Stomach (tissue), 8 donors: Measurements from ENCODE around the gene ZNF396. TPM values are rescaled to one million over a fixed set of nuclear protein-coding genes. Genes with fewer than 3 reads are reported as not detected.

Experiments used
- polyA plus RNA-seq, 3 donors: library from polyadenylated mRNA; stranded (reverse); fragments of 200-250 nt; gene quantifications; one replicate each; pipeline ENCODE4 v1.2.3, GENCODE V29; 2013
- total RNA-seq, 5 donors: library from RNA; depleted of rRNA; stranded (reverse); fragments of >200 nt; gene quantifications; one replicate each; pipeline versions ENCODE4 v1.1.0 to v1.2.3, GENCODE V29; 2014 to 2016
- donor health status: healthy with polysubstance abuse.
- donor health status: Bipolar disorder and iron deficiency.
- donor health status: healthy.

Gene ZNF396
- total and polyA plus RNA-seq, 8 donors, result 1.3 to 7.6 (median 4.3) TPM; not detected in 1

Other genes starting within 250 kb of the ZNF396 start
- gene ZNF397, start 136.3 kb downstream of the ZNF396 start, total RNA-seq, result 10 to 100 TPM; 15.4 to 45.5 (median 32.1) TPM
- gene ZNF397, start 136.3 kb downstream of the ZNF396 start, polyA plus RNA-seq, result 10 to 100 TPM; 10.9 to 20.2 (median 10.9) TPM
- 10 to 100 TPM in 3 of 5 donors, 1 to 10 TPM in 2; 9.3 to 22.0 (median 12.7) TPM for gene ZSCAN30, start 87.1 kb downstream of the ZNF396 start, total RNA-seq
- 1 to 10 TPM; 3.7 to 6.2 (median 6.1) TPM for gene ZSCAN30, start 87.1 kb downstream of the ZNF396 start, polyA plus RNA-seq
- 10 to 100 TPM; 27.5 to 76.2 (median 32.1) TPM for gene ZNF24, start 32.9 kb downstream of the ZNF396 start, total RNA-seq
- 10 to 100 TPM; 10.5 to 18.2 (median 15.2) TPM for gene ZNF24, start 32.9 kb downstream of the ZNF396 start, polyA plus RNA-seq
- 10 to 100 TPM in 3 of 5 donors, 1 to 10 TPM in 1, not detected in 1; 8.7 to 54.3 (median 12.7) TPM for gene INO80C, start 120.6 kb upstream of the ZNF396 start, total RNA-seq
- 10 to 100 TPM; 29.6 to 66.7 (median 35.9) TPM for gene INO80C, start 120.6 kb upstream of the ZNF396 start, polyA plus RNA-seq
- gene GALNT1, start 204.4 kb upstream of the ZNF396 start, total RNA-seq, result 10 to 100 TPM; 11.2 to 83.9 (median 30.7) TPM
- 10 to 100 TPM; 12.3 to 14.2 (median 13.4) TPM for gene GALNT1, start 204.4 kb upstream of the ZNF396 start, polyA plus RNA-seq